Measurements from ENCODE around the gene TBCB.
"Not testable (repeated sequence)": the region's sequence is repeated elsewhere in the genome, so short reads cannot be mapped to it uniquely, and the experiment has no call there.

Gene TBCB

DNA sequence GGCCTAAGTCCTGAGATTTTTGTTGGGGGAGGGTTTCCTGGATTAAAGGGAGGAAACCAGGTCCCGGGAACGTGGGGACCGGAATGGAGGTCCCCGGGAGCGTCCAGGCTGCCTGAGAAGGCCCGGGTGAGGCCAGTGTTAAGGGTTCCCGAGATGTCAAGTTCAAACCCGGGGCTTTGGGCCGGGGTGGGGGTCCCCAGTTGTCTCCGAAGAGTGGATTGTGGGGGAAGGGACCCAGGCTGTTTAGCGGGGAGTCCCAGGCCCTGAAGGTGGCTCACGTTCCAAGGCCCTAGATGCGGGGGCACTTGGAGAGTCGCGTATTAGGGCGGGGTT lies 36.7 kb downstream of the TBCB start:
- H3K36me3 Mint-ChIP-seq (ENCODE audit: low read depth) = peaks cover 33% of the 10 kb centered on the region
- peaks cover 4% of the 10 kb centered on the region for H3K4me1 Mint-ChIP-seq (ENCODE audit: low read depth)
- H3K4me3 Mint-ChIP-seq = no peak overlapping the region
- no peak overlapping the region for H3K27ac Mint-ChIP-seq
- H3K9me3 Mint-ChIP-seq = no peaks in the 10 kb centered on the region
- no peak for DNase-seq (ENCODE audit: low spot score)
- H3K27me3 Mint-ChIP-seq (ENCODE audit: low read depth) = no peaks in the 10 kb centered on the region

DNA sequence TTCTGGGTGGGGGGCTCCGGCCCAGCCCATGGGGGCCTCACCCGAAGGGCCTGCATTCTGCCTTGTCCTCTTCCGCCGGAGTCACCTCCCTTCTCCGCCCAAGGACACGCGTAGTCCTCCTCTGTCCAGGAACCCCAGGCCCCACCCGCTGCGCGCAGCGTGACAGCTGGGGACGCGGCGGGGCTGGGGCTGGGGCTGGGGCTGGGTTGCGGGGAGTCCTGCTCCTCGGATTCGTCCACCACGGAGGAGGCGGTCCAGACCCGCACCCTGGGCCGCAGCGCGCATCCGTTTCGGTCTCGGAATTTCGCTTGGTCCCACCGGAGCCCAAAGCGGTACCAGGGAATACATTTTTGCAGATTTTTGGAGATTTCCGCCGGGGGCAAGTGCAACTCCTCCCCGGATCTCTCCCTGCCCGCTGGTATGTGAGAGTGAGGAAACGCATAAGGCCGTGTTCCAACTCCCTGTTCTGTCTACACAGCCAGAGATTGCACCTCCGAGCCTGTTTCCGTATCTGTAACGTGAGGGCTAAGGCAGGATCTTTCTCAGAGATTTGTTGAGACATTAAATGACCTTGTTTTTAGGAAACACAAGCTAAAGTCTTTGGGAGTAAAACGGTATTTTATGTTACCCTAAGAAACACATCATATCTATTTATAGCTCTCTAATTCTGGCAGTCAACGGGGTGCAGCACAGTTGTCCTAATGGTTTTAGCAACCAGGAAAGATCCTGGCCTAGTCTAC lies 37.3 kb downstream of the TBCB start, which contains the start of gene COX7A1:
TSS of gene COX7A1 (minus strand) at position 96 of the 740 bp plus-strand sequence. CDS start at position 56, 40 bp downstream.
- Mint-ChIP-seq H3K27me3 (ENCODE audit: low read depth) (no peaks in the 10 kb centered on the region), H3K4me3 (no peak within 1 kb of the TSS), H3K9me3 (no peaks in the 10 kb centered on the region), H3K27ac (no peak within 1 kb of the TSS), H3K4me1 (ENCODE audit: low read depth) (peaks cover 4% of the 10 kb centered on the region), H3K36me3 (ENCODE audit: low read depth) (peaks cover 30% of the 10 kb centered on the region)
- DNase-seq (ENCODE audit: low spot score) = no peak

DNA sequence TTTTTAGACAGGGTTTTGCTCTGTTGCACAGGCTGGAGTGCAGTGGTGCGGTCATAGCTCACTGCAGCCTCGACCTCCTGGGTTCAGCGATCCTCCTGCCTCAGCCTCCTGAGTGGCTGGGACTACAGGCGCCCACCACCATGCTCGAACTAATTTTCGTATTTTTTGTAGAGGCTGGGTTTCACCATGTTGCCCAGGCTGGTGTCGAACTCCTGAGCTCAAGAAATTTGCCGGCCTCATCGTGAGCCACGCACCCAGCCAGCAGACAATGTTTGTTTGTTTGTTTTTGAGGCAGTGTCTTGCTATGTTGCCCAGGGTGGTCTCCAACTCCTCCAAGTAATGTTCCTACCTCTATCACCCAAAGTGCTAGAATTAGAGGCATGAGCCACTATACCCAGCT lies 37.9 kb downstream of the TBCB start:
- peaks cover 4% of the 10 kb centered on the region for H3K4me1 Mint-ChIP-seq (ENCODE audit: low read depth)
- no peak overlapping the region for H3K4me3 Mint-ChIP-seq
- H3K36me3 Mint-ChIP-seq (ENCODE audit: low read depth) = peaks cover 26% of the 10 kb centered on the region
- DNase-seq (ENCODE audit: low spot score) = no peak
- no peak overlapping the region for H3K27ac Mint-ChIP-seq
- H3K27me3 Mint-ChIP-seq (ENCODE audit: low read depth) = no peaks in the 10 kb centered on the region
- H3K9me3 Mint-ChIP-seq = no peaks in the 10 kb centered on the region

DNA sequence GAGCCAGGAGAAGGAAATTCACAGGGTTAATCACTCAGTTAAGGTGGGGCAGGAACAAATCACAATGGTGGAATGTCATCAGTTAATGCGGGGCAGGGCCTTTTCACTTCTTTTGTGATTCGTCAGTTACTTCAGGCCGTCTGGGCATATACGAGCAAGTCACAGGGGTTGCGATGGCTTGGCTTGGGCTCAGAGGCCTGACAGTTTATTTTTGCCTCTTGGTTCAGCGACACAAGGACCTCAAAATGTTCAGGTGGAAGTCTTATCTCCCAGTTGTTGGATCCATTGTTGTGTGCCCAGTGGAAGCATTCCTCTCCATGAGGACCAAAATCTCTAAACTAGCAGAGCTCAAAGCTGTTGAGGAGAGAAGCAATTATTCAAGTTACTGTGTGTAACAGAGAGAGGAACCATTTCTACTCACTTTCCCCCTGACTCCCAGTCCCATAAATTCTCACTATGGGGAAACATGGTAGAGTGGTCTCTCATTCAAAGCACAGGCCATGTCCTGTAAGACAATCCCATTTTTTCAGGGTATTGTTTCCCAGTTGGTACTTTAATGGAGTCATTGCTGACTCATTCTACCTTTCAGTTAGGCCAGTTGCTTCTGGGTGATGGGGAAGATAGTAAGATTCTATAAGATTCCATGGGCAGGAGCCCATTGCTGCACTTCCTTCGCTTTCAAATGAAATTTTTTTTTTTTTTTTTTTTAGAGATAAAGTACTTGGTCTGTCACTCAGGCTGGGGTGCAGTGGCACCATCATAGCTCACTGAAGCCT lies 45.7 kb downstream of the TBCB start:
- Mint-ChIP-seq H3K36me3 (ENCODE audit: low read depth) (peaks cover 3% of the 10 kb centered on the region), H3K27ac (no peak overlapping the region), H3K9me3 (no peaks in the 10 kb centered on the region), H3K4me3 (no peak overlapping the region), H3K27me3 (ENCODE audit: low read depth) (no peaks in the 10 kb centered on the region), H3K4me1 (ENCODE audit: low read depth) (no peaks in the 10 kb centered on the region)
- DNase-seq (ENCODE audit: low spot score) = no peak

DNA sequence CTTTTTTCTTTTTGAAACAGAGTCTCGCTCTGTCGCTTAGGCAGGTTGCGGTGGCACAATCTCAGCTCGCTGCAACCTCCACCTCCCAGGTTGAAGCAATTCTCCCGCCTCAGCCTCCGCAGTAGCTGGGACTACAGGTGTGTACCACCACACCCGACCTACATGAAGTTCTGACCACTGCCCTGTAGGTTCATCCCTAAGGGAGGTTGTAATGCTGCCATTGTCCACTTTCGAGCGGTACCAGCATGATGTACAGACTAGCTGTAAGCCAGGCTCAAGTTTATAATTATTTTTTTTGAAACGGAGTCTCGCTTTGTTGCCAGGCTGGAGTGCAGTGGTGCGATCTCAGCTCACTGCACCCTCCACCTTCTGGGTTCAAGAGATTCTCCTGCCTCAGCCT lies 48.5 kb downstream of the TBCB start:
- Mint-ChIP-seq H3K27ac (no peak overlapping the region), H3K9me3 (no peaks in the 10 kb centered on the region), H3K4me1 (ENCODE audit: low read depth) (no peaks in the 10 kb centered on the region), H3K4me3 (no peak overlapping the region), H3K36me3 (ENCODE audit: low read depth) (peaks cover 3% of the 10 kb centered on the region), H3K27me3 (ENCODE audit: low read depth) (no peaks in the 10 kb centered on the region)
- no peak for DNase-seq (ENCODE audit: low spot score)

DNA sequence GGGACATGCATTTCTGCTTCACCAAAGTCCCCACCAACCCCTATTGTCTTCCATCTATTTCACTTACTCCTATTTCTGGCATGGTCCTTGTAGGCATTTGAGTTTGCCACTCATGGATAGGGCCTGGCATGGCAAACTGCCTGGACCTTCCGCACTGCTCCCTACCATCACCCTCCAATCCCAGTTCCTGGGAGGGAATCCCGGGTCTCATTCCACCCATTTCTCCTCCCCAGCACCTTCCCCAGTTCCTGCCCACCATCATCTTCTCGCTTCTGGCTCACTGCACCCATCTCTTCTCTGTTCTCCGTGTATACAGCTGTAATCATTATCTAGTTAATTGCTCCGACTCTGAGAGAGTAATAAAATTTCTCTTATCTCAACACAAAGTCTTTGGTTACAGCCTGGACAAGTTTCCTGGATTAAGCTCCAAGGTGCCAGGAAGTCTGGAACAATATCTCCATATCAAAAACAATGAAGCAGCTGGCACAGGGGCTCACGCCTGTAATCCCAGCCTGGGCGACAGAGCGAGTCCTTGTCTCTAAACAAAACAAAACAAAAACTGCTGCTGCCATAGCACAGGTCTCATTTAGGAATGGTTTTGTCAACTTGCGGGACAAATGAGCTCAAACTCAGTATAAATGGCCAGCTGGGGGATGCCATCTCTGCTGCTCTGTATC lies 54.0 kb downstream of the TBCB start:
- Mint-ChIP-seq H3K4me3 (no peak overlapping the region), H3K4me1 (ENCODE audit: low read depth) (peaks cover 6% of the 10 kb centered on the region), H3K27ac (no peak overlapping the region), H3K9me3 (no peaks in the 10 kb centered on the region), H3K36me3 (ENCODE audit: low read depth) (peaks cover 2% of the 10 kb centered on the region), H3K27me3 (ENCODE audit: low read depth) (no peaks in the 10 kb centered on the region)
- DNase-seq (ENCODE audit: low spot score) = no peak

DNA sequence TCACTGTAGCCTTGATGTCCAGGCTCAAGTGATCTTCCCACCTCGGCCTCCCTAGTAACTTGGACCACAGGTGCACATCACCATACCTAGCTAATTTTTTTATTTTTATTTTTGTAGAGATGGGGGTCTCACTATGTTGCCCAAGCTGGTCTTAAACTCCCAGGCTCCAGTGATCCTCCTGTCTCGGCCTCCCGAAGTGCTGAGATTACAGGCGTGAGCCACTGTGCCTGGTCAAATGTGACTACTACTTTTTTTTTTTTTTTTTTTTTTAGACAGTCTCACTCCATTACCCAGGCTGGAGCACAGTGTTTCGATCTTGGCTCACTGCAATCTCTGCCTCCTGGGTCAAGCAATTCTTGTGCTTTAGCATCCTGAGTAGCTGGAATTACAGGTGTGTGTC lies 57.6 kb downstream of the TBCB start:
- H3K9me3 Mint-ChIP-seq = no peaks in the 10 kb centered on the region
- H3K27ac Mint-ChIP-seq = no peak overlapping the region
- peaks cover 6% of the 10 kb centered on the region for H3K4me1 Mint-ChIP-seq (ENCODE audit: low read depth)
- no peak for DNase-seq (ENCODE audit: low spot score)
- H3K4me3 Mint-ChIP-seq = no peak overlapping the region
- H3K36me3 Mint-ChIP-seq (ENCODE audit: low read depth) = peaks cover 2% of the 10 kb centered on the region
- no peaks in the 10 kb centered on the region for H3K27me3 Mint-ChIP-seq (ENCODE audit: low read depth)

DNA sequence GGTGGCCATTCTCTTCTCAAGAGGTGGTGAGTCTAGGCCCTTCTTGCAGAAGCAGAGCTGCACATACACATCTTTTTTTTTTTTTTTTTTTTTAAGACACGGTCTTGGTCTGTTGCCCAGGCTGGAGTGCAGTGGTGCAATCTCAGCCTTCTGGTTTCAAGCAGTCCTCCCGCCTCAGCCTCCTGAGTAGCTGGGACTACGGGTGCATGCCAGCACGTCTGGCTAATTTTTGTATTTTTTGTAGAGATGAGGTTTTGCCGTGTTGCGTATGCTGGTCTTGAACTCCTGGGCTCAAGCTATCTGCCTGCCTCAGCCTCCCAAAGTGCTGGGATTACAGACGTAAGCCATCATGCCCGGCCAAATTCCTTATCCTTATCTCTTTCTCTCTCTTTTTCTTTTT lies 58.6 kb downstream of the TBCB start:
- H3K4me3 Mint-ChIP-seq; H3K9me3 Mint-ChIP-seq; H3K36me3 Mint-ChIP-seq (ENCODE audit: low read depth); H3K27me3 Mint-ChIP-seq (ENCODE audit: low read depth); H3K4me1 Mint-ChIP-seq (ENCODE audit: low read depth); DNase-seq (ENCODE audit: low spot score); H3K27ac Mint-ChIP-seq: not testable (repeated sequence)

Data from T-helper 2 cell treated with Interferon-gamma antibody and Interleukin-4, amounts not matched to agents 5 μg/mL and 100 μg/mL, for 36 hours (primary cell).